Subcutaneous abdominal adipose tissue (tissue), 5 donors: Measurements from ENCODE around the gene FUT8.
"Not testable (repeated sequence)": the region's sequence is repeated elsewhere in the genome, so short reads cannot be mapped to it uniquely, and the experiment has no call there.

Experiments
- H3K27ac ChIP-seq: one replicate; pipeline ENCODE4 v1.7.0; 2013; ENCODE audit warnings: low read depth, mild to moderate bottlenecking, inconsistent platforms, low read length, moderate library complexity
- H3K27me3 ChIP-seq, 5 donors: one replicate each; pipeline ENCODE4 v1.7.0; 2013; ENCODE audit warnings: low read length in 5 of 5, inconsistent platforms in 1 of 5; ENCODE audit not compliant: control insufficient read depth in 5 of 5, insufficient read depth in 4 of 5
- H3K36me3 ChIP-seq, 5 donors: one replicate each; pipeline ENCODE4 v1.7.0; 2013; ENCODE audit warnings: low read length in 5 of 5; ENCODE audit not compliant: control insufficient read depth in 5 of 5, insufficient read depth in 5 of 5
- H3K4me1 ChIP-seq, 5 donors: one replicate each; pipeline ENCODE4 v1.7.0; 2013; ENCODE audit warnings: low read length in 5 of 5, mild to moderate bottlenecking in 3 of 5, moderate library complexity in 1 of 5; ENCODE audit not compliant: control insufficient read depth in 5 of 5, insufficient read depth in 5 of 5
- H3K4me3 ChIP-seq, 5 donors: one replicate each; pipeline ENCODE4 v1.7.0; 2013; ENCODE audit warnings: low read length in 5 of 5, low read depth in 1 of 5
- H3K9ac ChIP-seq, 5 donors: one replicate each; pipeline ENCODE4 v1.7.0; 2013; ENCODE audit warnings: low read length in 5 of 5, mild to moderate bottlenecking in 4 of 5, moderate library complexity in 3 of 5
- H3K9me3 ChIP-seq, 5 donors: one replicate each; pipeline ENCODE4 v1.7.0; 2013; ENCODE audit warnings: low read length in 5 of 5; ENCODE audit not compliant: control insufficient read depth in 5 of 5
- donor health status: healthy.
- donor health status: healthy.
- donor health status: healthy.
- donor health status: healthy.
- donor health status: healthy.

The FUT8 gene

DNA sequence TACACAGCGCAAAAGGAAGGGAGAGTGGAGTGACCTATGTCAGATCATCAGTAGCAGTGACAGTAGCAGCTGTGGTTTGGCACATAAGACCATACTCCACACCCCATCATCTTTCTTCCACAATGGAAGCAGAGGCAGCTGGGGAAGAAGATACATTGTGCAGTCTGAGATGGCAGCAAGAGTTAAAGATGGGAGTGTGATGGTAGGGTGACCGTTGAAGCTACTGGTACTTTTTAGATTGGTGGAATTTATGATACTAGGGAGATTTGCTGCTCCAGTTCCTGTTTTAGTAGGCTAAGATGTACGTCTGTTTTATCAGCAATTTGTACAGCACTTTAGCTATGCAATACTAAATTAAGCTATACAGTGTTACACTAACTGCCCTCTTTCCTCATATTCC, 291.0 kb downstream of the FUT8 start:
- no peak overlapping the region for H3K27ac ChIP-seq
- H3K9ac ChIP-seq: no peak overlapping the region
- peaks cover 0 to 10% (median 2%) of the 10 kb centered on the region in 5 donors for H3K9me3 ChIP-seq
- H3K4me3 ChIP-seq: no peak overlapping the region
- no peaks in the 10 kb centered on the region for H3K4me1 ChIP-seq
- no peaks in the 10 kb centered on the region for H3K36me3 ChIP-seq
- H3K27me3 ChIP-seq: no peaks in the 10 kb centered on the region

DNA sequence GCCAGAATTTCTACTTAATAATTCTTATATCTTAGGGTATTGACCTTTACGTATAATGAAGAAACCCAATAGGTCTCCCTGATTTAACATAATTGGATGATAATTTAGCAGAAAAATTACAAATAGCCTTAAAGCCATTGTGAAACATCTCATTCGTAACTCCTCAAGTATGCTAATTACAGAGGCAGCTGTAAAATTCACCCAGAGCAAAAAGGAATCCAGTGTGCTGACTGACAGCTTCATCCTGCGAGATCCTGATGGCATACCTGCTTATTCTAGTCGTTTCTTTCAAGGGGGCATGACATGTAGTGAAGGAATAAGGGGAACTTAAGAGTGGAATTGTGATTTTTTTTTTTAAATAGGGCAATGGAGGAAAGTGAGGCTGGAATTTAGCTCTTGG, 291.5 kb downstream of the FUT8 start:
- no peaks in the 10 kb centered on the region for H3K27me3 ChIP-seq
- H3K36me3 ChIP-seq: no peaks in the 10 kb centered on the region
- H3K9me3 ChIP-seq: peaks cover 0 to 11% (median 2%) of the 10 kb centered on the region in 5 donors
- H3K4me1 ChIP-seq: no peaks in the 10 kb centered on the region
- H3K27ac ChIP-seq: no peak overlapping the region
- no peak overlapping the region for H3K4me3 ChIP-seq
- no peak overlapping the region for H3K9ac ChIP-seq

DNA sequence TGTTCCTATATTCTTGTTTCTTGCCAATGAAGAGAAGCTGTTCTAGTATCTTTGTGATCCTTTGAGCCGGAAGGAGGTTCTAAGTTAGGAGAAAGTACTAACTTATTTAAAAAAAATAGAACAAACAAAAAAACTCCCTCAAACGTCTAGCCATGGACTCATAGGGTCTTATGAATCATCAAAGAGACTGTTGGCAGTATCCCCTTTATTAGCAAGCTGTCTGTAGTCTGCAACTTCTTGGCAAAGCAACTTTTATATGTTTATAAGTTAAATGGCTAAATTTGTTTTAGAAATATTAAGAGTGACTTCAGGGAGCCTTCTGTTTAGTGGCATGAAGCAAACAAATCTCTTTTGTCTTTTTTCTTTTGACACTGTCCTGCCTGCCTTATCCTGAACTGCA, 291.9 kb downstream of the FUT8 start:
- H3K36me3 ChIP-seq: no peaks in the 10 kb centered on the region
- no peak overlapping the region for H3K27ac ChIP-seq

DNA sequence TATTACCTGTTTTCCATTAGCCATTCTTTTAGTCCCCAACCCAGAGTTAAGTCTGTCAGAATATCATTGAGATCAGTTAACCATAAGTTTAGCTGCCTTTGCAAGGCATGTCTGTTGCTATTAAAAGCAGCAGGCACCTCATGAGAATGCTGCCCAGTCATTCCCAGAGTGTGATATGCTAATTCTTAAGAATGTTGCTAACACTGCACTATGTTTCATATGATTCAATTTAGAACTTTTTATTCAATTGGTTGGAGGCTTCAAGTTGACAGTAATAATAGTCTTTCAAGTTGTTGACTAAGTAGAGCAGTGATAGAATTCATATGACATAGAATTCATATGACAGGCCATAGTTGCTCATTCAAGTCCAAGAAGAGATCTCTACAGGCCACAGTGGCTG, 292.3 kb downstream of the FUT8 start:
- H3K9me3 ChIP-seq: peaks cover 0 to 11% (median 2%) of the 10 kb centered on the region in 5 donors
- no peaks in the 10 kb centered on the region for H3K4me1 ChIP-seq
- no peak overlapping the region for H3K9ac ChIP-seq
- no peak overlapping the region for H3K27ac ChIP-seq
- no peak overlapping the region for H3K4me3 ChIP-seq
- no peaks in the 10 kb centered on the region for H3K36me3 ChIP-seq
- no peaks in the 10 kb centered on the region for H3K27me3 ChIP-seq

More for the DNA sequence above, 291.9 kb downstream of the FUT8 start:
- Histone ChIP-seq H3K9ac (no peak overlapping the region), H3K9me3 (peaks cover 0 to 11% (median 2%) of the 10 kb centered on the region in 5 donors), H3K4me3 (no peak overlapping the region), H3K27me3 (no peaks in the 10 kb centered on the region), H3K4me1 (no peaks in the 10 kb centered on the region)

DNA sequence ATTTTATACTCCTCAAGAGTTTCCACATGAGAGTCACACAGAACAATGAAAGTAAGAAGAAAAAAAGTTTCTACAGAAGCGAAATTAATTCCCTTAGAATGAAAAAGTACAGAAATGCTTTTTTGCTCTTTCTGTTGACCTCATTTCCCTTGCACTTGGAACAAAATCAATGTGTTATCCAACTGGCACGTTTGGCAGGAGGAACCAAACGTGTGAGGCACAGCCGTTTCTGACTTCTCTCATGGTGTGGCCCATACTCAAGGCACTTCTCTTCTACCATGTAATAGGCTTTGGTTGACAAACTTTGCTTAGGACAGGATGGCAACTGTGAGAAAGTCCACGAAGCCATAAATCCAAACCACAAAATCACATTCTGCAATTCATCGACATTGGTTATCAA, 297.0 kb downstream of the FUT8 start:
- no peak overlapping the region for H3K27ac ChIP-seq
- no peaks in the 10 kb centered on the region for H3K4me1 ChIP-seq

DNA sequence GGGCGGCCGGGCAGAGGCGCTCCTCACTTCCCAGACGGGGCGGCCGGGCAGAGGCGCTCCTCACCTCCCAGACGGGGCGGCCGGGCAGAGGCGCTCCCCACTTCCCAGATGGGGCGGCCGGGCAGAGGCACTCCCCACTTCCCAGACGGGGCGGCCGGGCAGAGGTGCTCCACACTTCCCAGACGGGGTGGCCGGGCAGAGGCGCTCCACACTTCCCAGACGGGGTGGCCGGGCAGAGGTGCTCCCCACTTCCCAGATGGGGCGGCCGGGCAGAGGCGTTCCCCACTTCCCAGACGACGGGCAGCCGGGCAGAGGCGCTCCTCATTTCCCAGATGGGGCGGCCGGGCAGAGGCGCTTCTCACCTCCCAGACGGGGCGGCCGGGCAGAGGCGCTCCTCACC, 304.3 kb downstream of the FUT8 start:
- H3K27me3 ChIP-seq, H3K9me3 ChIP-seq, H3K27ac ChIP-seq, H3K36me3 ChIP-seq, H3K4me1 ChIP-seq, H3K4me3 ChIP-seq, H3K9ac ChIP-seq: not testable (repeated sequence)

More for the DNA sequence above, 297.0 kb downstream of the FUT8 start:
- no peaks in the 10 kb centered on the region for H3K36me3 ChIP-seq
- no peak overlapping the region for H3K4me3 ChIP-seq
- no peak overlapping the region for H3K9ac ChIP-seq
- peaks cover 0 to 16% (median 2%) of the 10 kb centered on the region in 5 donors for H3K9me3 ChIP-seq
- no peaks in the 10 kb centered on the region for H3K27me3 ChIP-seq

DNA sequence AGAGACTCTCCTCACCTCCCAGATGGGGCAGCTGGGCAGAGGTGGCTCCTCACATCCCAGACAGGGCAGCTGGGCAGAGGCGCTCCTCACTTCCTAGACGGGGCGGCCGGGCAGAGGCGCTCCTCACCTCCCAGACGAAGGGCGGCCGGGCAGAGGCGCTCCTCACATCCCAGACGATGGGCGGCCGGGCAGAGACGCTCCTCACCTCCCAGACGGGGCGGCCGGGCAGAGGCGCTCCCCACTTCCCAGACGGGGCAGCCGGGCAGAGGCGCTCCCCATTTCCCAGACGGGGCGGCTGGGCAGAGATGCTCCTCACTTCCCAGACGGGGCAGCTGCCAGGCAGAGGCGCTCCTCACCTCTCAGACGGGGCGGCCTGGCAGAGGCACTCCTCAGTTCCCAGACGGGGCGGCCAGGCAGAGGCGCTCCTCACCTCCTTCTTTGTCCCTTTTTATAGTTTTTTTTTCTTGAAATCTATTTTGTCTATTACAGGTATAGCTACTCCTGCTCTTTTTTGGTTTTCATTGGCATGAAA, 304.9 kb downstream of the FUT8 start:
- H3K9ac ChIP-seq, H3K36me3 ChIP-seq, H3K4me1 ChIP-seq, H3K27ac ChIP-seq, H3K4me3 ChIP-seq, H3K27me3 ChIP-seq, H3K9me3 ChIP-seq: not testable (repeated sequence)

DNA sequence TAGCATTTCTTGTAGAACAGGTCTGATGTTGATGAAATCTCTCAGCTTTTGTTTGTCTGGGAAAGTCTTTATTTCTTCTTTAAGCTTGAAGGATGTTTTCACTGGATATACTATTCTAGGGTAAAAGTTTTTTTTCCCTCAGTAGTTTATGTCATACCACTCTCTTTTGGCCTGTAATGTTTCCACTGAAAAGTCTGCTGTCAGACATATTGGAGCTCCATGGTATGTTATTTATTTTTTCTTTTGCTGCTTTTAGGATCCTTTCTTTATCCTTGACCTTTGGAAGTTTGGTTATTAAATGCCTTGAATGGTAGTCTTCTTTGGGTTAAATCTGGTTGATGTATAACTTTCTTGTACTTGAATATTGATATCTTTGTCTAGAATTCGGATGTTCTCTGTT, 306.1 kb downstream of the FUT8 start:
- Histone ChIP-seq H3K9ac (no peak overlapping the region), H3K9me3 (peaks cover 0 to 4% (median 3%) of the 10 kb centered on the region in 5 donors), H3K4me3 (no peak overlapping the region), H3K27me3 (no peaks in the 10 kb centered on the region), H3K4me1 (no peaks in the 10 kb centered on the region), H3K36me3 (peaks cover 0 to 7% (median 0%) of the 10 kb centered on the region in 5 donors), H3K27ac (no peak overlapping the region)

DNA sequence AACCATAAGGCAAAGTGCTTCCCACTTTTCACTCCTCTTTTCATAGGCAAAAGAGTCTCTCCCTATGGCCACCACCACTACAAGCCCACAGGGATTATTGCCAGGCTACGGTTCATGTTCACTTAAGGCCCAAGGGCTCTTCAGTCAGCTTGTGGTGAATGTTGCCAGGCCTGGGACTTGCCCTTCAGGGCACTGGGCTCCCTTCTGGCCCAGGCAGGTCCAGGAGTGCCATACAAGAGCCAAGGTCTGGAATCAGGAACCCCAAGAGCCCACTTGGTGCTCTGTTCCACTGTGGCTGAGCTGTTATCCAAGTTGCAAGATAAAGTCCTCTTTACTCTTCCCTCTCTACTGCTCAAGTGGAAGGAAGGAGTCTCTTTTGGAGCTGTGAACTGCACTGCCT, 307.6 kb downstream of the FUT8 start:
- no peak overlapping the region for H3K4me3 ChIP-seq
- H3K27me3 ChIP-seq: no peaks in the 10 kb centered on the region
- no peaks in the 10 kb centered on the region for H3K4me1 ChIP-seq
- H3K9me3 ChIP-seq: peaks cover 0 to 3% (median 0%) of the 10 kb centered on the region in 5 donors
- no peak overlapping the region for H3K9ac ChIP-seq
- H3K27ac ChIP-seq: no peak overlapping the region
- H3K36me3 ChIP-seq: peaks cover 0 to 16% (median 6%) of the 10 kb centered on the region in 5 donors

DNA sequence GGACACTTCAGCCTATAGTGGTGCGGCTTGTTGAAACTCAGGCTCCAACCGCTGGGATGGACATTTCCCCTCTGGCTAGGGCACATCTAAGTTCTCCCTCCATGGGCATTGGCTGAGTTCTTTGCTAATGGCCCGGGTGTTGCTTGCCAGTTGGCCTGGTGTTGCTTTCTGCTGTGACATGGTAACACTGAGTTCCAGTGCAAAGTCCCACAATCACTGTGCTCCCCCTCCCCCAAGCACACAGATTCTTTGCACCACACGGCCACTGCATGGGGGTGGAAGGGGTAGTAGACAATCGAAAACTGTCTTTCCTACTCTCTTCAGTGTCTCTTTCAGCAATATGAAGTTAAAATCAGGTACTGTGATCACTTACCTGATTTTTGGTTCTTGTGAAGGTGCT, 308.2 kb downstream of the FUT8 start:
- no peak overlapping the region for H3K4me3 ChIP-seq
- H3K27me3 ChIP-seq: no peaks in the 10 kb centered on the region

DNA sequence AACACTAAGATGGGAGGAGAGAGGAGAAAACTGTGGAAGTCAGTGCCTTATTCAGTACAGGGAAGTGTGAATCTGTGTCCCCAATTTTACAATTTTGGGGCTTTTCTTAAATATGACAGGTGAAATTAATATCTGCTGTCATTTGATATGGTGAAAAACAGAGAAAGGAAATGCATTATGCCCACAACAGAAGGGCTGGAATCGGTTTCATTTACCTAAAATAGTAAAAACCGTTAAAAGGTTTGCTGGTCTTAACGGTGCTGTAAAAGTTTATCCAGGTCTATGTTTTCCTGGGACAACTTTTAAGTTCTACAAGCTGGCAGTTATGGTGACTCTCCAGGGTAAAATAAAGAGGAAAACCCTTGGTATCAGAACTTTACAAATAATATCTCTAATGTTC, 310.8 kb downstream of the FUT8 start:
- Histone ChIP-seq H3K27ac (no peak overlapping the region), H3K4me1 (no peaks in the 10 kb centered on the region)

More for the DNA sequence above, 308.2 kb downstream of the FUT8 start:
- Histone ChIP-seq H3K27ac (no peak overlapping the region), H3K9me3 (peaks cover 0 to 3% (median 0%) of the 10 kb centered on the region in 5 donors), H3K36me3 (peaks cover 0 to 17% (median 7%) of the 10 kb centered on the region in 5 donors), H3K9ac (no peak overlapping the region), H3K4me1 (no peaks in the 10 kb centered on the region)

More for the DNA sequence above, 310.8 kb downstream of the FUT8 start:
- Histone ChIP-seq H3K4me3 (no peak overlapping the region), H3K36me3 (peaks cover 0 to 21% (median 7%) of the 10 kb centered on the region in 5 donors), H3K9ac (no peak overlapping the region), H3K27me3 (no peaks in the 10 kb centered on the region), H3K9me3 (peaks cover 0 to 4% (median 0%) of the 10 kb centered on the region in 5 donors)
